T-helper 2 cell treated with Interferon-gamma antibody and Interleukin-4, amounts not matched to agents 100 ng/mL and 5 ng/mL, for 36 hours (primary cell): ENCODE results near the gene DNALI1. TPM values are rescaled to one million over a fixed set of nuclear protein-coding genes. Genes with fewer than 3 reads are reported as not detected.

ENCODE experiments used
- intact Hi-C: fragments of 100-400 bp; cut with micrococcal nuclease; formaldehyde crosslinking; loops from one replicate; pipeline ENCODE4 v1.15.1; 2023
- total RNA-seq: library from RNA; stranded (reverse); gene quantifications from 2 replicates; pipeline ENCODE4 v1.2.3, GENCODE V29; 2022

DNALI1 gene
- total RNA-seq, 1 donor from 2014 or later = 0.32 TPM

- intact Hi-C loops = loop anchor here (5.0 kb wide), 3 partner anchors 123 to 257 kb away; partner anchors contain the start of genes C1orf122, MTF1 and YRDC
Measured at GRCh38 chr1:37599940-37600339, 43.2 kb downstream of the DNALI1 start.

- intact Hi-C loops = no loop called here
Measured at GRCh38 chr1:37601441-37601840, 44.7 kb downstream of the DNALI1 start.

GRCh38 chr1:37602750-37603694 lies 46.3 kb downstream of the DNALI1 start:
- intact Hi-C loops = loop anchor here (1.0 kb wide), 1 partner anchor 79 kb away; no protein-coding TSS in a partner anchor

DNA sequence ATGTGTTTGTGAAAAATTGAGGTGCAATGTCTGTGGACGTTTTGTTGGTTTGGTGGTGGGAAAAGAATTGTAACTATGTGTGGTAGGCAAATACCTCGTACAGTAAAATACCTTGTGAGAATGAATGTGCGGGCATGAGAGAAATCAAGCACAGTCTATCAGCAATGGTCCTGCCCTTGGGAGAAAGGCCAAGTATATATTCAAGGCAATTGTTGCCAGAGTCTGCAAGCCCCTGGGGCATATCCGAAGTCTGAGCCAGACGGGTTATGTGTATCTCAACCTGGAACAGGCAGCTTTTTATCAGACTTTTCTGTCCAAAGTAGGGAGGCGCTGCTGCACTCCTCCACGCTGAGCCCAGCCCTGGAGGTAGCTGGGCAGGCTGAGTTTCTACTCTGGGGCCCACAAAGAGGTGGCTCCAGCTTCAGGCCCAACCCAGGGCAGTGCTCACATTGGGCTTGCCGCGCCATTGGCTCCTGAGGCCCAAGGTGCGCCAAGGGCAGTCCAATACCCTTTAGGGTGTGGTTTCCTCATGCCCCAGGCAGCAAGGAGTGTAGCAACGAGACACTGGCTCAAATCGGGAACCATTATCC lies 48.4 kb downstream of the DNALI1 start:
- intact Hi-C loops = no loop called here

DNA sequence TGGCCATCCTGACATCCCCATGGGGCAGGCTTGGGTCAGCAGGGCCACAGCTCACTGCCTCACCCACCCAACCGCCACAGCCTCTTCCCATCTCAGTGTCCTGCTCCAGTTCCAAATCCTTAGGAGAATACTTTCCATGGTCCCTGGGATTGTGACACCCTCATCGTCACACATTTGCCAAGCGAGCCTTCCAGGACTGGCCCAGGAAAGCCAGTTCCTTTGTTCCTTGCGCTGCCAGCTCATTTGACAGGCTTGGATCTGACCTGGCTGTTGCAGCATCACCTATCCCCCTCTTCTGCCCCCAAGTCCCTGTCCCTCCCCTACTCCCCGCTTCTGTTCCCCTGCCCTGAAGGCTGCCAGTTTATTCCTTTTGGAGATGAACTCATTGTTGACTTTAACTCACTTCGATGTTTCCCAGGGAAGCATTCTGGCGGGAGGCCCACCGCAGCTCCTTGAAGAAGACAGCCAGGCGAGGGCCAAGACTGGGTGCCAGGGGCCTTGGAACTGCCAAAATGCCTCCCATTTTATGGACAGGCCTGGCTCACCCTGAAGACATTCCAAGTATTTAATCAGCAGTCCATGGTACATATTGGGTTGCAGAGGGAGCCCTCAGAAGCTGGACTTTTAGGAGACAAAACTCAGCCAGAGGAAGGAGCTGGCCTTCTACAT lies 49.2 kb downstream of the DNALI1 start:
- intact Hi-C loops = no loop called here

DNA sequence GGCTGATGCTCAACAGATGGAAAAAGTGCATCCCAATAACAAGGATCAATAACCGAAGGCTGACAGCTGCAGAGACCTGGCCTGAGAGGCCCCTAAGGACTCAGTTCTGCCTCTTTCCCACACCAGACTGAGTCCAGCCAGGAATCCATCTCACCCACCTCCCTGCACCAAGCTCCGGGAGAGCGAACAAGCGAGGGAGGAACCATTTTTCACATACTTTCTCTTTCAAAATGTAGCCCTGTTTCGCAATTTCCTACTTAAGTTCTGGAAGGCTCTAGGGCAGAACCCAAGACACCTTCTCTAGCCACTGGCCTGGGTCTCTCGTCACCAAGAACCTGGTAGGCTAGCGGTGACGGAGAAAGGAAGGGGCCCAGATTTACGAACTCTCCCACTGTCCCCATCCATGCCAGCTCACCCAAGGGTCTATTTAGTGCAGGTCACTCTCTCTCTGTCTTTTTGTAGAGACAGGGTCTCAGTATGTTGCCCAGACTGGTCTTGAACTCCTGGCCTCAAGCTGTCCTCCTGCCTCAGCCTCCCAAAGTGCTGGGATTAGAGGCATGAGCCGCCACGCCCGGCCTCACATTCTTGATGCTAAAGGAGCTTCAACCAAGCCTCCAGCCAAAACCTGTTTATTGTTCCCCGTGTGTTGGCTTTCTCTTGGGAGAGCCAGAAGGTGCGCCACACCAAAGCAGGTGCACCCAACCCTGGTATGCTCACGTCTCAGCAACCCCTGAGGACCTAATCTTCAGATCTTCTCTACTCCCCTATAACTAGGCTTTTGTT lies 49.9 kb downstream of the DNALI1 start:
- intact Hi-C loops = no loop called here

- intact Hi-C loops = no loop called here
Measured at GRCh38 chr1:37609002-37609401, 52.3 kb downstream of the DNALI1 start.

DNA sequence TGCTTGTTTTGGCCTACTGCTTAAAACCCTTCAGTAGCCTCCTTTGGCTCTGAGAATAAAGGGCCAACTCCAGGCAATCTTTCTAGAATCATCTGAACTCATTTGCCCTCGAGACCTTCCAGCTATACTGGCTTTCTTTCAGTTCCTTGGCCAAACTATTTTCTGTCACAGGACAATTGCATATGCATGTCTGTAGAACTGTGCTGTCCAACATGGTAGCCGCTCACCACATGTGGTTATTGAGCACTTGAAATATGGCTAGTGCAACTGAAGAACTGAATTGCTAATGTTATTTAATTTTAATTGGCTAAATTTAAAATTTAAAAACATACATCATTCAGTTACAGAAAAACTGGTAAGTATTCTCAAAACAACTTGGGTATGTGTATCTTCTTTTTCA lies 53.3 kb downstream of the DNALI1 start:
- intact Hi-C loops = no loop called here

GRCh38 chr1:37612186-37612585 lies 55.4 kb downstream of the DNALI1 start:
- intact Hi-C loops = no loop called here

GRCh38 chr1:37614105-37614504 lies 57.4 kb downstream of the DNALI1 start:
- intact Hi-C loops = no loop called here

DNA sequence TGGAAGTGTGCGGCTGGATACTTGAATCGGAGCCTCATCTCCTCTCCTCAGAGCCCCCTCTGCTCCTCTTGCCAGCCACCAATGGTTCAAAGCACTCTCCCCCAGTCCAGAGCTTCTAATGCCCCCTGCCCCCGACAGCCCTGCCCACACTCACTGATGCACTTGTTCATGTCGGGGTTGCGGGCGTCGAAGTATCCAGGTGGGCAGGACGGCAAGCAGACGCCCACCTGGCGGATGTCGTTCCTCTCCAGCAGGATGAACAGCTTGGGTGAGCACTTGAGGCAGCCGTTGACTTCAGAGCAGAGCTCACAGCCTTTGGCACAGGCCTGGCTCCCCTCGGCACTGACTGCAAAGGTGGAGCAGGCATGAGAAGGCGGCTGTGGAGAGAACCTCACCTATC lies 59.6 kb downstream of the DNALI1 start:
- intact Hi-C loops = no loop called here

Other genes with a start within 250 kb of the DNALI1 start
- 19.5 and 21.5 TPM in 2 replicates for gene ZC3H12A, start 82.4 kb upstream of the DNALI1 start, total RNA-seq
- gene MEAF6, start 42.2 kb upstream of the DNALI1 start, total RNA-seq = 59.7 and 63.7 TPM in 2 replicates
- 27.9 and 31.5 TPM in 2 replicates for gene SNIP1, start 2.6 kb upstream of the DNALI1 start, total RNA-seq
- gene GNL2, start 39.0 kb downstream of the DNALI1 start, total RNA-seq = 68.9 TPM in 2 replicates
- gene RSPO1, start 78.0 kb downstream of the DNALI1 start, total RNA-seq = not detected in 2 replicates
- 64.9 and 66.4 TPM in 2 replicates for gene CDCA8, start 135.6 kb downstream of the DNALI1 start, total RNA-seq
- 0.07 TPM in 1 of 2 replicates, not detected in the other for gene EPHA10, start 208.2 kb downstream of the DNALI1 start, total RNA-seq
- gene MANEAL, start 236.9 kb downstream of the DNALI1 start, total RNA-seq = 1.9 TPM in 2 replicates